GM21367 (cell line): ENCODE measurements around the gene SPDEF.

Experiments
- ATAC-seq: cut with Tn5 transposase; IDR thresholded peaks from one replicate; pipeline ENCODE4 v1.9.1; 2021; ENCODE audit not compliant: unreplicated experiment

The SPDEF gene

GRCh38 chr6:34528996-34529664, 27.0 kb downstream of the SPDEF start:
- ATAC-seq = no peak

DNA sequence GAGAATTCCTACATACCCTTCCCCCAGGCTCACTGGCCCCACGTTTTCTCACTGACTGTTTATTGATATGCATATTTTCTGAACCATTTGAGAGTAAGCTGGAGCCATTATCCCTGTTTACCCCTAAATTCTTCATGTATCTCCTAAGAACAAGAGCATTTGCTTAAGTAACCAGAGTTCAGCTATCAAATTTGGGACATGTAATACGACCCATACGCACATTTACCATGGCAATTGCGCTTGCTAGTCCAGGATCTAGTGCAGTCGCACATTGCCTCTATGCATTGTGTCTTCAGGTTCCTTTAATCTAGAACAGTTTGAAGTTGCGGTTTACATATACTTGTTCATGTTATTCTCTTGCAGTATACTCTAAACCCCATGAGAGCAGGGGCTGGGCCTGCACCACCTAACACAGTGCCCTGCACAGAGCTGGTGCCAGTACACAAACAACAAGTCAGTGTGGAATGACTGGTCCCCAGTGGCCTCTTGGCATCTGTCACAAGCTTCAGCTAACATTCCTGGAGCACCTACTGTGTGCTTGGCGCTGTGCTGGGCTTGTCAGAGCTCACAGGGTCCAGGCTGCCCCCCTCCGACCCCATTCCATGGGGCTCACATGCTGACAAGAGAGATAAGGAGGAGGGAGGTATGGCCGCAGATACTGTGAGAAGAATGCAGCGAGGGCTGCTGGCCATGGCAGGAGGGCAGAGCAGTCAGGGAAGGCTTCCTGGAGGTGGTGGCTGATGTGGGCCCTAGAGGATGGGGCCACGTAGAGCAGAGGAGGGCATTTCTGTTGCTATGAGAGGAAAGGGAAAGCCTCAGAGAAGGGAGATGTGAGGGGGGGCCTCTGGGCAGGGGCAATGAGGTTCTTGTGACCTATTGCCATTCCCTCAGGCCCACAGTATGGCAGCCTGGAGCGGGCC, 28.1 kb downstream of the SPDEF start:
- ATAC-seq = no peak

GRCh38 chr6:34526992-34527728, 29.0 kb downstream of the SPDEF start:
- peak; percentile 65 for ATAC-seq

DNA sequence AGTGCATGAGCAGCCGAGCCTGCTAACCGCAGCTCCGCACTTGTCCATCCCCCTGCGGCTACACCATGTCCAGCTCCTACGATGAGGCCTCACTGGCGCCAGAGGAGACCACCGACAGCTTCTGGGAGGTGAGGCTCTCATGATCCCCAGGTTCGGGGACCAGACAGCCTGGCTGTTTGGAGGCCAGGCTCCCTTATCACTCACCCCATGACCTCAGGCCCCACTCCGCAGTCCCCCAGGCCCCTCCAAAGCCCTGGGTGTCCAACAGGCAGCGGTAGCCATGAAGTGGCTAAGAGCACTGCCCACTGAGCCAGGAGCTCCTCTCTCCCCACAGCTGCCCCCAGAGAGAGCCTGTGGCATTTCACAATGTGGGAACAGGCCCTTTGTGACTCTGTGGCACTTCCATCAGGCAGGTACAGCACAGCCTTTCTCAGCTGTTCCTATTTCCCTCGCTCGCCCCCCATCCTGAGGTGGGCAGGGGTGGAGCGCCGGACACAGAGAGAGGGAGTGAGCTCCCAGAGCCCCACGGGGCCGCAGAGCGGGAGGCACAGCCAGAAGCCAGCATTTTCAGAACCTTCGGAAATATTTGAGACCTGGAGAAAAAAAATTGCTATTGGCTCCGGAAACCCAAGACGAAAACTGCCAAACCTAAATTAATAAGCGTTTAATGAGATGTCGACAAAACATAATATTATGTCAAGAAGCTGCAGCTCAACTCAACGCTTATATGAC, 29.7 kb downstream of the SPDEF start:
- ATAC-seq = no peak

DNA sequence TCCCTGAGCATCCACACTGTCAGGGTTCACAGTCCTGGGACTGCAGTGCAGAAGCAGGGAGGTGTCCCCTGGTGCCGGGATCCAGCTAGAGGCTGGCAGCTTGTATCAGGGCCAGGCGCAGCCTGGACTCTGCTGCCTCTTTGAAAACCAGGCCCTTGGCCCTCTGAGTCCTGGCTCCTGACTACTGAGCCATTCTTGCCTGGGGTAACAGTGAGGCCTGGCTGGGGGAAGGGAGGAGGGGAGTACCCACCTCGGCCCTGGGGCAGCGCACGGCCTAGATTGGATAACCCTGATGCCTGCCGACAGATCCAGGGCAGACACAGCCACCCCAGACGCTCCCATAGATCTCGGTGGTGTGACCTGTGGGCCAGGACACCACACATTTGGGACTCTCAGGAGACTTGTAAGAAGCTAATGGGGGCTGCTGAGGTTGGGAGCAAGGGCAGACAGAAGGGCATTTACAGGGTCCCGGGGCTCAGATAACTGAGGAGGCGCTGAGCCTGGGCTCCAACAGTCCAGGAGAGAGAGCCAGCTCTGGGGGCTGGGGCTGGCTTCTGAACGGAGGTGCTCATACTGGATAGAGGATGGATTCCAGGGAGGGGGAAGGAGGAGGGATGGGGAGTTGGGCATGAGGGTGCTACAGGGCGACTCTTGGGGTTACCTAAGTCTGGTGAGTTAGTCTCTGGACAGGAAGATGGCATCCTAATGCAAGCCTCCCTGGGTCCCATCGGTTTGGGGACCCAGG, 30.5 kb downstream of the SPDEF start:
- no peak for ATAC-seq

GRCh38 chr6:34524971-34525370, 31.2 kb downstream of the SPDEF start:
- no peak for ATAC-seq

GRCh38 chr6:34524499-34524898, 31.6 kb downstream of the SPDEF start:
- ATAC-seq = no peak

DNA sequence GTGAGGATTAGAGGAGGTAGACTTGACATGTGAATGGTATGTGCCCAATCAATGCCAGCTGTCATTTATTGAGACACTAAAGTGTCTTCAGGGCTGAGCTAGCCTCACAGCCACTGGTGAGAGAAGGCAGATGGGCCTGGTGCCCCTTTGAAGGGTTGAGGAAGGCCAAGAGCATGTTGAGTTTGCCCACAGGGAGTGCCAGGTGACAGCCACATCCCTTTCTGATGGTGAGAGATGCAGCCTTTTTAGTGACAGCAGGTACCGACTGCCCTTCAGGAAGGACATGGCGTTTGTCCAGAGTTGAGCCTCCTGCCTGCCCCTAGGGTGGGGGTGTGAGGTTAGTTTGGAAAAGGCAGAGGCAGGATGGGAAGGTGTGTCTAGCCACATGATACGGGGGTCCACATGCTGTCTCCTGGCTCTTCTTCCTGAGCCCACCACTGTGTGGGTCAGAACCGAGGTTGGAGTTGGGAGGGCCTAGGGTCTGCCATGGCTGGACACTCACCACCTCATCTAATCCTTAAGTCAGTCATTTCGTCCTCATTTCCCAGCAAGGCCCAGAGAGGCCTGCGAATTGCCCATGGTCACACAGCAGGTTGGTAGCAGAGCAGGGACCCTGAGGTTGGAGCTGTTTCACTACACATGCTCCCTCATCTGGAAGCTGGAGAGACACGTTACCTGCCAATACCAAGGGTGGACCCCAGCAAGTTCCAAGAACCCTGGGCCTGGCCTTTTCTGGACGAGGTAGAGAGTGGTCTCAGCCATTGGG, 32.5 kb downstream of the SPDEF start:
- ATAC-seq = no peak

DNA sequence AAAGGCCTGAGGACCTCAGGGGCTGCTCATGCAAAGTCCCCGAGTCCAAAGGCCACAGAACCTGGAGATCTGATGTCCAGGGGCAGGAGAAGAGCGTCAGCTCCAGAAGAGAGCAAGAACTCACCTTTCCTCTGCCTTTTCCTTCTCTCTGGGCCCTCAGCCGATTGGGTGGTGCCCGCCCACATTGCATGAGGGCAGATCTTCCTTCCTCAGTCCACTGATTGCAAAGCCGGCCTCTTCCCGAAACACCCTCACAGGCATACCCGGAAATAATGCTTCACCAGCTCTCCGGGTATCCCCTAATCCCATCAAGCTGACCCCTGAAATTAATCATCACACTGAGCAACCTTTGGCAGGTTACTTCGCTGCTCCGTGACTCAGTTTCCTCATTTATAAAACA, 33.4 kb downstream of the SPDEF start:
- no peak for ATAC-seq

DNA sequence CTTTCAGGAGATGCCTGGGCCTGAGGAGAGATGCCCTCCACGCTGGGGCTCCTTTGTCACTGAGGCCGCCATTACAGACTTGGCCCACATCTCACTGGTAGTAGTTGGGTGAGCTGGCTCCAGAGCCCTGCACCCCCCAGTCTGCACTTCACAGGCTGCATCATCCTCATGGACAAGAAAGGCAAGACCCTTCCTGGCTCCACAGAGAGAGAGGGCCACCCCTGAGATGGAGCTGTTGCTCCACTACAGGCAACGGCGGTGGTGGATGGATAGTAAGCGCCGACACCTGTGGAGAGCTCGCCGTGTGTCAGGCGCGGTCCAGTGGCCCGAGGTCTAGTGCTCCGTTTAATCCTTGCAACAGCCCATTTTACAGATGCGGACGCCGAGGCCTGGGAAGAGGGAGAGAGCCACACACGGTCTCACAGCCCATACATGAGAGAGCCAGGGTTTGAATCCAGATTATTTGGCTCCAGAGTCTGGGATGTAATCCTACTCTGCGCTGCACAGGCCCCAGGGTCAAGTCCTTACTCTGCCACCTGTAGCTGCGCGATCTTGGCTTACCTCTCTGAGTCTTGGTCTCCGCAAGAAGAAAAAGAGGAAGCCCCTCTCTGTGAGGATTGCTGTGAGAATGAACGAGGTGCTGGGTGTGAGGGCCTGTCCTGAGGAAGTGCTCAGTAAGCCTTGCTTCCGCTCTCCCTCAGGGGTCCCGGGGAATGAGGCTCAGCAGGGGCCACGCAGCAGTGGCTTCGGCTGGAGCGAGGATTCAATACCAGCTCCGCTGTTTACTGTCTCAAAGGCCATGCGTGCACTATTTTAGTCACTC, 34.5 kb downstream of the SPDEF start:
- ATAC-seq = no peak

DNA sequence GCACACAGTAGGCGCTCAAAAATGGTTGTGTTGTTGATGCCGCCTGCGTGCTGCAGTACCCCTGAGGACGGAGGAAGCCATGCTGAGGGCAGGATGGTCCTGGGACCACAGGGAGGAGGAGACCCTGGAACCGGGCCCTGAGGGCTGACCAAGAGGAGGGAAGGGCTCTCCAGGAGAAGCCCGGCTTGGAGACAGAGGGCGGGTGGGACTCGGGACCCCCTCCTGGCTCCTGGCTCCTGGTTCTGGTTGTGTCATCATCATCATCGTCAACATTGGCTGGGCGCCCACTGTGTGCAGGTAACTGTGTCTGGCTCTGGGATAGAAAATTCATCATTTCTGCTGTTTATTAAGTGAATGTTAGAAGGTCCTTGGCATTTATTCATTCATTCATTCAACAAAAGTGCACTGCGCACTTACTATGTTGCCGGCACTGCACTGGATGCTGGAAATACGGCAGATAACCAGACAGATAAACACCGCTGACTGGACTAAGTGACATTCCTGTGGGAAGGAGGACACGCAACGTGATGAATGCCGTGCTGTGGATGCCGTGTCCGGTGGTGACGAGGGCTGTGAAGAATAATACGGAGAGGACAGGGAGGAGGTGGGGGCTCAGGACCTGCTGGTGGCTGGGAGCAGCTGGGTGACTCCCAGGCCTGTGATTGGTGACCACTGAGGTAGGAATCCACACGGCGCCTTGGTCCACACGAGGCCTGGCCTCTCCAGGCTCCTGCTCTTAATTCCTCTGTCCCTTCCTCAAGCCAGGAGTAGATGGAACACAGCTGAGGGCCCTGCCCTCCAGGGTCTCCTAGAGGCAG, 35.3 kb downstream of the SPDEF start:
- no peak for ATAC-seq

- no peak for ATAC-seq
These were observed 36.0 kb downstream of the SPDEF start for GRCh38 chr6:34519971-34520644.

DNA sequence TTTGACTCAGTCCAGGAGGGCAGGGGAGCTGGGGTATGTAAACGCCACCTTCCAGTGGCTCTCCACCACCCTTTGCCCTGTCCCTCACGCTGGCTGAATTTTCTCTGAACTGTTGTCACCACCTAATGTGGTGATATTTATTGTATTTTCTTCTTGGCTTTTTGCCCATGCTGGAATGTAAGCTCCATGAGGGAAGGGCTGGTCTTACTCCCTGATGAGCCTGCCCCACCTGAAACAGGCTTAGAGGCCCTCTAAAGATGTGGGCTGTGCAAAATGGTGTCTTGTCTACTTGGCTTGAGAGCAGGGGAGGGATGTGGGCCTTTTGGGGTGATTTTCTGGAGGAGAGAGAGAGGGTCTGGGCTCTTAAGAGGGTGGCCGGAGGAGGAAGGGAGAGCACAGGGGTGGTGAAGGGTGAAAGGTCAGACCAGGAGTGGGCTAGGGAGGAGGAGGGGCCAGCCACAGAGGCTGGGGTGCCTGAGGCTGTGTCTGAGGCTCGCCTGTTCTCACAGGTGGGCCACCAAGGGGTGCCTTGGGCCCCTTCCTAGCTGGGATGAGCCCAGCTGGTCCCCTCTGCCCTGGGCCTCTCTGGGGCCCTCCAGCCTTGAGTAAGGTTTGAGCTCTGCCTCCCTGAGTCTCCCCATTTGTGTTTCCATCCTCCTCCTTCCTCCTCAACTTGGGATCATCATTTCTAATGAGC, 37.3 kb downstream of the SPDEF start:
- ATAC-seq = no peak

DNA sequence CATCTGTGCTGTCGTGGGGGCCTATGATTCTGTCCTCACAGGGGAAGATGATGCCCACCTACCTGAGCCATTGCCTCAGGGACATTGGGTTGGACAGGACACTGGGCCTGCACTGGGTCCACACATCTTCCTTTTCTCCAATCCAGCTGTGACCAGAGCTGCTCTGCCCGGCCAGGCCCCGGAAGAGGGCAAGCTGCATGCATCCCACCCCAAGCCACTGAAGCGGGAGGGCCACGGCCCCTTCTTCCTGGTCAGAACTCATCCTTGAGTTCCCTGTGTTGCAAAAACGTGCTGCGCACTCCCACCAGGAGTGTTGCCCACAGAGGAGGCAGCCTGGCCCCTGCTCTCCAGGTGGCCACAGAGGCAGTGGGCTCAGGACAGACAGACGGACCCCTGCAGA, 38.2 kb downstream of the SPDEF start:
- ATAC-seq = no peak

DNA sequence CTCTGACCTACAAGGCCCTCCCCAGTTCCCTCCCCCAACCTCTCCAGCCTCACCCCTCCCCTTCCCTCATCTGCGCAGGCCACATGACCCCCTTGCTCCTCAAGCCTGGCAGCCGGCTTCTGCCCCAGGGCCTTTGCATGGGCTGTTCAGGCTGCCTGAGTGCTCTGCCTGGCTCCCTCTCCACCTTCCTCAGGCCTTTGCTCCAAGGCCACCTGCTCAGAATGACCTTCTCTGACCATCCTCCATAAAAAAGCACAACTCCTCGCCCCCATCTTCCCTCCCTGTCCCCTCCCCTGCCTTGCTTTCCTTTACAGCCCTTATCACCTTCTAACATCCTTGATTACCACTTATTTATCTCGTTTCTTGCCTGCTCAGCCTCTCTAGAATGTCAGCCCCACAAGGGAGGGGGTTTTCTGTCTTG, 38.7 kb downstream of the SPDEF start:
- no peak for ATAC-seq

GRCh38 chr6:34516391-34517324, 39.5 kb downstream of the SPDEF start:
- ATAC-seq = no peak
